HG03196 (cell line): ENCODE results near the gene PELO.

ENCODE experiments used
- ATAC-seq: cut with Tn5 transposase; IDR thresholded peaks from one replicate; pipeline ENCODE4 v1.9.1; 2021; ENCODE audit not compliant: unreplicated experiment

The PELO gene

DNA sequence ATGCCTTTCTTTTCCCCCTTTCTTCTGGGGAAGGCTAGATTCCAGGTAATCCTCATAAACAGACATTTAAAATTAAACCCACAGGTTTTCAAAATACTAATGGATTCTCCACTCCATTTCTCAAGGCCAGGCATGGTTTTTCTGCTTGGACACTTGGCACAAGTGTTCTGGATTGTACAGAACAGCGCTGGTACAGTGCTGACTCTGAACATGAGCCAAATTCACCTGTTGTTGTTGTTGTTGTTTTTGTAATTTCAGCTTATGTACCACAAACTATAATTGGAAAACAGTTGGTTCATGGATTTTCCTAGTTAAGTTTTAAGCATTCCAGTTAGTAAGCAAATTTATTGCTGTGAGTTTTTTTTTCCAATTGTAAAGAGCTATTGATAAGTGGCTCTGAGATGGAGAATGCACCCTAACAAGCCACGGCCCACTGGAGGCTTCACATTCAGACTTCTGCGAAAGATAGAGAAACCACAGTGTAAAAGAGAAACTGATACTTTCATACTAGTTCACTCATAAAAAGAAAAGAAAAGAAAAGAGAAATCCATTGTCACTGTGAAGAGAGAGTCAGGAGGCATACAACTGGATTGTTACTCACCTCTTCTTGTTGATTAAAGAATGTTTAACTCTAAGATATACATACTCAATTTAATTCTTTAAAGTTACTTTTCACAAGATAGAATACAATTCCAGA, 16.2 kb upstream of the PELO start:
- peak; percentile 95 for ATAC-seq

DNA sequence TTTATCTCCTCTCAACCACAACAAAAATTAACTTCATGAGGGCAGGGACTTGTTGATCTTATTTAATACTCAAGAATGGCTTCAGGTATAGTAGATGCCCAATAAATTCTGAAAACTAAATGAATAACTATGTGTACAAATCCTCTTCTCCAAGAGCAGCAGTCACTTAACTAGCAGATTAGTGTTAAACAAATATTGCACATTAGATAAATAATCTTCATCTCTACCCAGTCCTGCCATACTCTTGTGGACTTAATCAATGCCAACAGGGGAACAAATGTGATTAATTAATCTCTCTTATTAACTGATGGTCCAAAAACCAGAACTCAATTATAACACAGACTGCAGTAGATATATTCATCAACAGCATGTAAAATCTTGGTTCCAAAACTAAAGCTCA, 15.0 kb upstream of the PELO start:
- no peak for ATAC-seq

DNA sequence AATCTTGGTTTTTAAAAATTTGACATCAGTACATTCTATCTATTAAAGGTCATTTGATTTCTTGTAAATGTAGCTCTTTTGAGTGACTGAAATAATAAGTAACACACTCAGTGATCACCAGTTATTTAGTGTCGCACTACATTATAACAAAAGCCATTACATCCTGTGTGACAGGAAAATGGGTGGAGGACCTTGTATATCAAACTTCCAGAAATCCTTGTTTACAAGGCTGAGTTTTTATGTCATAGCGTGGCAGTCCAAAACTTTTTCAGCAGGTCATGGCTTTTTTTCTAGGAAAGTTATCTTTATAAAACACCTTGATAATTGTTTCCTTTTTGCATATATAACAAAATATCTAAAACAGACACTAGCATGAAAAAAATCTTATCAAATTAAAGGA, 14.4 kb upstream of the PELO start:
- no peak for ATAC-seq

DNA sequence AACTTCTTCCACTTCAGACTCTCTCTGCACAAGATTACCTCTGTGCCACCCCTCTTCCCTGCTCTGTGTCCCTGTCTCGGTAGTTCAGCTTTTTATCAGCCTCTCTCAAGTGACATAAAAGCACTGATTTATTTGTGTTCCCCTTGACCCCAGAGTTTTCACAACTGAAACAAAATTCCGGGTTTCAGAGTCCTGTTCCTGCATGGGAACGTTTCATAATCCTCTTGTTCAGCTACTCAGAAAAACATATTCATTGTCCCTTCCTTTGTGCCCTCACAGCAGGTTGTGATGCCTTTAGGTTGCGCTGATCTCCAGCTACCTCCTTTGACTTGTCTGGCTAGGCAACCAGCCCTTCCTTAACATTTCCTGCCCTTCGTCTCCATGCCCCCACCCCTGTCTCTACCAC, 13.7 kb upstream of the PELO start:
- ATAC-seq, result no peak

DNA sequence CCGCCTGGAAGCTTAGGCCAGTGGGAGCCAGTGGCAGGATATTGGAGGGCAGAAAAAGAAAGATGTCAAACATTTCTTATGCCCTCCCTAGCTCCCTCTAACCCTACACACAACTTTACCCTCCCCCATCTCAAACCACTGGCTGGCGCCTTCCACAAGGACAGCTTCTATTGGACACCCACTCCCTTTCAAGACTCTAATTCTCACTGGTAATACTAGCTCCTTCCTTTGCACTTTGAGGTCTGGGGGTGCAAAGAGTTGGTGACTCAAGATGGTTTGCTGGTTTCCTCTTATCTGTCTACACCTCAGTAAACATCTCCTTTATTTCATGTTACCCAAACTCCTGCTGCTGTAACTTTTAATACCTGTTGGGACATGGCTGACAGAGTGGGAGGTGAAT, 11.6 kb upstream of the PELO start:
- no peak for ATAC-seq

DNA sequence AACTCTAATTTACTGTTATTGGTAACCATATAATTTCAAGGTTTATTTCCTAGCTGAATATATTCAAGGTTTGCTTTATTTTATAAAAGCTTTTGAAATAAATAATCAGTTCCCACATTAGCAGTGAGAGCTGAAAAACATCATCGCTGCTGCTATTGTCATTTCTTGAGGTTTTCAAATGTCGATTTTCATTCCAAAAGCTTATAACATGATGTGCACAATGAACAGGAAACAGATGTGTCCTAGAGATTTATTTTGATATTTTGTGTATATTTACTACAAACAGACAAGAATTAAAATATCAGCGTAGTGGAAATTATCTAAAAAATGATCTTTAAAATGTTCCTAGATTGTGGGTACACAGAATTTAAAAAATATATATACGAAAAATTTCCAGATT, 10.5 kb upstream of the PELO start:
- ATAC-seq, result no peak

DNA sequence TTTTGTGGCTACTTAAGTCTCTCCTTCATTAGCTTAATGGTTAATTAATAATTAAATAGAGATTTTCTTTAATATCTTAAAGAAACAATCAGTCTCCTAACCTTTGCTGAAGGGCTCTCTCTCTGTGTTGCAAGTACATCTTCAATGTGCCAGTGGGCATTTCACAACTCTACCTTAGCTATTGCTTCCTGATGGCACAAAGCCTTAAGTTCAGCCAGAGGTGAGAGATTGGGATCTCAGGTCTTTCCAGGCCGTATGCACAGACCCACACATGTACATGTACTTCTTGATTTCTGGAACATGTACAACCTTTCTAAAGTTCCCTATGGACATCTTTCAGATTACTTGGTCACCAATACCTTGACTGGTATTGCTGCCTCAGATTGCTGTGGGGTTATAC, 8.9 kb upstream of the PELO start:
- no peak for ATAC-seq

DNA sequence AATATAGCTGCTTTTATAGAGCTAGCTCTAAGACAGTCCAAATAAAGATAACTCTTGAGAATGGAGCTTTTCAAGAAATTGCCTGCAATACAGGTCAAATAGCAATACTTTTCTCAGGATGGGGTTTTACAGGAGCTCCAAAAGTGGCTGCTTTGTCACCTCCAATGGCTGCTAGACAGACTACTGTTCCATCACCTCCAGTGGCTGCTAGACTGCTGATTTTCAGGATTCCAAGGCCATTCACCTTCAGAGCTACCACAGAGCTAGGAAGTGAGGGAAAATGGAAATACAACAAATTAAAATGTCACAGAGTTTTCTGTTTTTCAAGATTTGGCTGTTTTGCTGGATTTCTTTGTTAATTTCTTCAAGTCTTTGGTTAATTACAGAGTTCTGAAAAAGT, 8.5 kb upstream of the PELO start:
- ATAC-seq, result no peak

DNA sequence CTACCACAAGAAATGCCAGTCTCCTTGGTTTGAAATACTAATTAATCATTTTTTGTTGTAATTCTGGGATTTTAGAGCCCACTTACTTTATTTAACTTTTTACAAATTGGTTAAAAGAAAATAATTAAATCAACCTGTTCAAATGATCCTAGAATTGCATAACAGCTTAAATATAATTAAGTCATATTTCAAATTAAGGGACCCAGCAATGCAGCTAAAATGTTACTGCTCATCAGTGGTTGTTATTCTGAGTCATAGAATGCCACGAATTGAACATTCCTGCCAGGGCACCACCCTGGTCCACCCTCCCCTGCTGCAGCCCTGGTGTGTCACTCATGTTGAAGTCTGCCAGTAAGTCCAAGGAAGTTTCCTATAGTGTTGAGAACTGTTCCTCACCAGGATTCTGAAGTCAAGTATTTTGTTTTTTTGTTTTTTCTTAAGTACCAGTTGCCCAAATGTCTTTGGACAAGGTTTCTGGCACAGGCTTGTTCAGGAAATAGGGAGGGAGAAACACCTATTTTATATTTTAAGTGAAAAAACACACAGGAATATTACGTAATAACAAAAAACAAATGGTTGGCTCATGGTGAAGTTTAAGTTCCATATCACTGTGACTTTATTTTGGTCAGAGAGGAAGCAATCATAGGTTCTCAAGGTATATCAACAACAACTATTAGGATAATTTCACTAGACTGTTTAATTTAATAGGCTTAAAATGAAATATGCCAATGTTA, 4.3 kb upstream of the PELO start:
- no peak for ATAC-seq

DNA sequence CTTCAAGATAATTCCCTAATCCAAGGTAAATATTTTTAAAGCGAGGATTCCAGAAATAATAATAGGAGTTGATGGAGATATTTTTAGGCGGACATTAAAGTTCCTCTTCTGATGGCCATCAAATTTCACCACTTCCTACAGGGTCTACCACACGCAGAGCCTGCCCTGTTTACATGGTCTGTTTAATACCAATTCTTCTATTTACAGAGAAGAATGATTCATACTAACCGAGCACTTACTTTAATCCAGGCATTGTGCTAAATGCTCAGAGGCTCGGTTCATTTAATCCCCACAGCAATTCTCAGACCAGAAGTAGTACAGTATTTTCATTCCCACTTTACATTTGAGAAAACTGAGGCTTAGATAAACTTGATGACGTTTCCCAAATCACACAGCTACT, 3.0 kb upstream of the PELO start:
- no peak for ATAC-seq

DNA sequence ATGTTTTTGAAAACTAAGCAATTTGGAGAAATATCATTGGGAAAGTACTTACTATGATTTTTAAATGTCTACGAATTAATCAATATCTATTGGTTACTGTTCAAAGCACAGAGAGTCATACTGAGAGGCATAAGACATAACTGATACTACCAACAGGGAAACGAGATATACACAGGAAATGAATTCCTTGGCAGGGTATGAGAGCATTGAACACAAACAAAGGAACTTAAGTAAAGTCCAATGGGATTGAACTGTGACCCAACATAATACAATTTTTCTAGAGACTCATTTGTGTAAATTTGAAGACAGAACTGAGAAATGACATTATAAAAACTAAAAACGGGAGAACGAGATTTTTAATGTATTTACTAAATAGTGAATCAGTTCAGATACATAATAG, 1.3 kb upstream of the PELO start:
- no peak for ATAC-seq

DNA sequence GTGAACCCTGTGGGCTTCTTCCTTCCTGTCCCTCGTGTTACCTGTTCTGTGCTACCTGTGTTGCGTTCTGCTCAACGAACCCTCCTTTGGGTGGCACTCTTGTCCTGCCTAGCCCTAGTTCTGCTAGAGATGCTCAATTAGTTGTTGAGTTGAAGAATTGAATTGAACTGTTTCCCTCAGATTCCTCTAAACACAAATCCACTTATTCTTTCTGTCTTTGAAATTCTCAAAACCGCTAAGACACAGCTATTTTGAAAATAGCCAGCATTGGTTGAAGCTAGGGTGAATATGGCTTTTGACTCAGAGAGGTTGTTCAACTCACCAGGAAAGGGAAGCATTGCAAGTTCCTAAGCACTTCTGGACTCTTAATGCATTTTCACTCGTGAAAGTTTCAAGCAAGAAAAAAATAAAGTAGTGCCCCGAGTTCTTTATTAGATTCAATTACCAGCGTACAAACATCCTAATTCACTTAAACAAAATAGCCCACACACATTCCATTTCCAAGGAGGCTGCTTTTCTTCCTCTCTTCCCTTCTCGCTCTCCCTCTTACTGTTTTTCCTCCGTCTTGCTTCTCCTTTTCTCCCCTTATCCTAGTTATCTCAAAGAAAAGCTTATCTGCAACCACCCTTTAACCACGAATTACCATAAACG, 642 bp upstream of the PELO start:
- peak; percentile 31 for ATAC-seq

DNA sequence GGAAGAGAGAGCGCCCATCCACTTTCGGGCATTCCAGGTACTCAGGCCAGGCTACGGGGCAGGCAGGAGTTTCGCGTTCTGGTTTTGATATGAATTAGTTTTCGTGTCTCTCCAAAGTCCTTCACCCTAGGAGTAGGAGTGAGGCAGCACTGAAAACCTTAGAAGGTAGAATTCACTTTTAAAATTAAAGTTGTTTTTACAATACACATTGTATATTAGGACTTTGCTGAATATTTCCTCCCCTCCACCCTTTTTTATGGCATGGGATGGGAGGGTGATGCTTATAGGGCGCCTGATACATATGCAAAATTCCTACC, 747 bp downstream of the PELO start:
- no peak for ATAC-seq

DNA sequence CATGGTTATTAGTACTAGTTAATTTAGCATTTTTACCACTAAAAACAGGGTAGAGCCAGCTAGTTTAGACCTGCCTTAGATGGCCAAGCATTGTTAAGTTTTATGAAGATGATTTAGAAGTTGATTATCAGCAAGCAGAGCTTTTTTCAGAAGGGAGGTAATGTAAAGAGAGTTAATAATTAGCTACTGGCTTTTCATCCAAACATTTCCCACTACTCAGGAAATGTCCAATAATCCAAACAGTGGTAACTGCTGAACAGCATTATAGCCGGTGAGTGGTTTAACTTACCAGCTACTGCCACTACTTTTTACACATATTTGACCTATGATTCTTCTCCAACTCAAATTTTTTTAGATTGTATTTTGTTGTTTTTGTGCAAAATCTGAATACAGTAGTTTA, 1.7 kb downstream of the PELO start:
- no peak for ATAC-seq

DNA sequence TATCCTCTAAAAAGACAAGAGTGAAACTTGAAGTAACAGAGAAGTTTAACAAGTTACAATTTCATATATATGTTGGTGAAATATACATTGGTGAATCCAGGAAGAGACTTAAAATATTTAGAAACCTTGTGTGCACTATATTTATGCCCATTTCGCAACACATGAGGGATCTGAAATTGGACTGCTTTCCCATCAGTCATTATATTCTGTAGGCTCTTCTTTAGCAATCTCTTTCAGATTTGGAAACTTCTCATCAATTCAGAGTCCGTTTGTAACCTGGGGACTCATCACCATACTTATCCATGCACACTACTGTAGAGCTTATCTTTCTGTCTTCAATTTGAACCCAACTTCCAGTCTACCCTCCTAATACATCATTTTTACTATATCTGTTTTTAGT, 2.1 kb downstream of the PELO start:
- ATAC-seq, result no peak

DNA sequence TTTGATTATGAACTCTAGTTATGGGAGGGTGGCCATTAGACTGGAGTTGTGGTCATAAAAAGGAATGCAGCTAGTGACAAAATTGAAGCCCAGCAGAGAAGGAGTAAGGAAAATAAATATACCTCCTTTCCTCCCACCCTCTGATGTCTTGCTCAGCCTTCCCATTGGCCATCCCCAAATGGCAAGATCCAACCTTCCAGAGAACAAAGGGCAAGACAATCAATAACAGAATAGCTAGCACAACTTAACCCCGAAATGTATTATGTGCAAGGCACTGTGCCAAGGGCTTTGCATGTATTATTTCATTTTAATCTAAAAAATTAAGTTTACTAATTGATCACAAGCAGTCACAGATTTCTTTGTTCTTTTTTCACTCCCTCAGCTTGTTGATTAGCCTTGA, 3.6 kb downstream of the PELO start:
- no peak for ATAC-seq

DNA sequence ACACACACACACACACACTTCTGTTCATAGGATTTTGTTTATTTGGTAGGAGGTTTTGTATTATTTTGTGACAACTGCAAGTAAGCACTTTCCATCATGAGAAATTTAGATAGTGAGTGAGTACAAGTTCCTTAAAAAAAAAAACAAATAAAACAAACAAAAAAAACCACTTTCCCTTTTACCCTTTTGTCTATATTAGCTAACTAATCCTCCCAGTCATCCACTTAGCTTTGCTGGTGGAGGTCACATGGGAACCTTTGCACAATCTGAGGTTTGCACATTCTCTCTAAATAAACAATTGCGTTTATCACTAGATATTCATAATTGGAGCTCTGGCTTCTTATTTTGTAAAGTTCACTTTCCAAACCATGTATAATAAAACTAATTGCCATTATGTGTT, 6.8 kb downstream of the PELO start:
- ATAC-seq, result no peak

DNA sequence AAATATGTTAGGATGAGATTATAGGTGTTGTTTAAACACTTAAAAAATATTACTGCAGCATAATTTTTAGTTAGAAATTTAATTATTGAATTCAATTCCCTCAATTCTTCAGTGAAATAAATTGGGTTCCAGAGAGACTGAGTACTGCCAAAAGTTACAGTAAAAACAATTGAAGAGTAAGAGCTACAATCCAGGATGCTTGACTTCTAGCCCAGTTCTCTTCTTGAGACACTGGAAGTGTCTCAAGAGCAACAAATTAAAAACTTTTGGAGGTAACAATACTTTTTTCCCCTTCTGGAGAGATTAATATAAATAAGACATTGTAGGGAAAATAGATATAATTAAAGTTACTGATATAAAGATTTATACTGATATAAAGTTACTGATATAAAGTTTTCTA, 8.3 kb downstream of the PELO start:
- no peak for ATAC-seq

DNA sequence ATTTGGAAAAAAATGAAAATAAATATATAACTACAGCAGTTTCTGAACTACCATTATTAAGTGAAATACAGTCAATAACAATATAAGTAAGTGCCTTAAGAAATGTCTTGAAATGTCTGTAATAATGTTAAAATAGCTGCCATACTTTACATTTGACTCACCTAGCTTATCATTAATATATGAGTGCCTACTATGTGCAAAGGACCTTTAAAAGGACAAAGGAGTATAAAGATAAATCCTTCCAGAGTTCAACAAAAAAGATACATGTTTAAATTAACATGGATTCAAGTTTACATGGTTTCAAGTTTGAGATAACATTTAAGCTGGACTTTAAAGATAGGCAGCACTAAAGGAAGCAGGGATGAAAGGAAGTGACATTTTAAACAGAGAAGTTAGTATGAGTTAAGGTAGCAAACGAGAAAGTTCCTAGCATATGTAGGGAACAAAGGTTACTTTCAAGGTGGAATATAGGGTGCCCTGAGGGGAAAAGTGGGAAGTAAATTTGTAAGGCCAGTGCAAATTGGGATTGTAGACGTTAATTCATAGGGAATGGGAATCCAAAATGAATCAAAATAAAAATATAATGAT, 8.9 kb downstream of the PELO start:
- no peak for ATAC-seq

DNA sequence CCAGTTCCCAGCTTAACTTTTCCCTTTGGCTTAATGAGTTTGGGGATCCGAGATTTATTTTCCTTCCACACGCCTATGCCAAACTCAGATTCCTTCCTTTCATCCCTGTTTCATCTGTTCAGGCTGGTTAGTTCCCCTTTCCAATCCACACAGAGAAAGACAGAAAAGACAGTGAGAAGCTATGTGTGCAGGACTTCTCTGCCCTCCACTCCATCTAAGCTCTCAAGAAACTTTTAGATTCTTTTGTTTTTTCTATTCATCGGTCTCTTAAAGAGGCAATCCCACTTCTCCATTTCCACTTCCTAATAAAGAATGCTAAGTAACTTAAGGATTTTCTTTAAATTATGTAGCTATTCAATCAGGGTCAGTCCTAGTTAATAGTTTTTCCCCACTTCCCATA, 11.2 kb downstream of the PELO start:
- no peak for ATAC-seq

DNA sequence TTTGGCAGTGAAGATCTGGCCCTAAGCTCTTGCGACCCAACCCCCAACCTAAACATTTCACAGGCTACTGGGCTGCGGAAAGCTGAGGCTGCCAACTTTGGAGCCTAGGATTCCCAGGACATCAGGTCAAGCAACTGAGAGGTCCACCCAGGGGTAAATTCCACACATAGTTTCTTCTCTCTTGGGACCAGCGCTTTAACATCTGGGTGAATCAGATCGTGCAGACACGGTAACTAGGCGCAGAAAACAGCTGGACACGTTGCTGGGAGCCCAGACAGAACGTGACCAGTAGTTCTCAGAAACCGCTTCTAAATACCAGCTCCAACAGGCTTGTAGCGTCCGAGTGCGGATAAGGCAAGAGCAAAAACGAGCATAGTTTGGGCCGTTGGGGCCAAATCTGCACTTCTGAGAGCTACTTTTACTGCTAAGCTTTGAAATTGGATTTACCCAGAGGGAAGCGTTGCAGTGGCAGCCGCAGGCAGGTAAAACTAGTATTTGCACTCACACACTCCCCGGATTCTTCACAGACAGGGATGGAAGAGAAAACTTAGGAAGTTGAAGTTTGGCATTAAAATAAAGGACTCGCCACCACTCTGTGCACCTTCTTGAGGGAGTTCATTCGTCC, 11.8 kb downstream of the PELO start:
- peak; percentile 27 for ATAC-seq

DNA sequence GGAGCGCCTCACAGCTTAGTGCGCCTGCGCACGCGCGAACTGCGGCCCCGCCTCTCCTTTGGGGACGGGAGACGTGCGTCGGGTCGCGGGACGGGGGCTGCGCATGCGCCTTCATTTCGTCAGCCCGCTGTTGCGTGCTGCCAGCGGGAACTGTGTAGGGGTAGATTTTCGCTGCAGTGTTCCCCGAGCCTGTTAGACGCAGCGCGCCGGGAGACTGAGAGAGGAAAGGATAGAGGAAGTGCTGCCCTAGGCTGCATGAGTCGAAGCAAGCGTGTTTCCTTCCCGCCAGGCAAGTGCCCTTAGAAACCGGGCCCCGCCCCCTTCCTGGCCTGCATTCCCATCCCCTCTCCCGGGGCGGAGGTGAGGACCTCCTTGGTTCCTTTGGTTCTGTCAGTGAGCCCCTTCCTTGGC, 12.3 kb downstream of the PELO start:
- ATAC-seq, result peak; percentile 81
